Measurements from ENCODE around the gene PPP1R17.

PPP1R17 gene

DNA sequence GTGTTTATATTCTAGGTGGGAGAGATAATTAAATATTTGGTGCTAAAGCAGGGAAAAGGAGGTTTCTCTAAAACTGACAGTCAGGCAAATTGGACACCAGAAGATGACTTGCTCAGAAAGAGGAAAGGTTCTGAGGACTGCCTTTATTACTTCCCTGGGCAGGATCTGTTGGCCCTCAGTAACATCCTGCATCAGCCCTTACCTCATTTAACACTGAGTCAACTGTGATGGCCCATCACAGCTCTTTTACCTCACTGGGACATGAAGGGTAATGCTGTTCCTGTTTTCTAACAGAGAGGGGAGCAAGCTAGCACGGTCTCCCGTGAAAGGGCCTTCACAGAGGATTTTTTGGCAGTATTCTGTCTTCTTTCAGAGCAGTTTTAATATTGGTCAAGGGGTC lies 12.0 kb downstream of the PPP1R17 start:
- DNase-seq (ENCODE audit: low read depth, low spot score): no peak

DNA sequence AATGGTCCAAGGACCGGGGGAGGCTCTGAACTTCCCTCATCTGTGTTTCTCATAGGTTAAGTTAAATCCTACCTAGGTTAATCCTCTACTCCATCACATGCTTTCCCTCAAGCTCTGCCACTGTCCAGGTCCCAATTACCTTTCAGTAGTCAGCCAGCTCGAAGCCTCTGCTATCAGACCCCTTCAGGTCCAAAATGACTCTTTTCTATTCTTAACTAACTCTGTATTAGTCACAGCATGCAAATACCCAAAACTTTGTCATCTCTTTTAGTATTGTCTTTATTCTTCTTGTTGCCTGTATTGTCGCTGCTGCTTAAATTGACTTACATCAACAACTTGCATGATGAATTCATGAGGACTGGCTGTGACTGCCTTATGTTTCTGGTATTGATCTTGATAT lies 15.3 kb downstream of the PPP1R17 start:
- DNase-seq (ENCODE audit: low read depth, low spot score): no peak

DNA sequence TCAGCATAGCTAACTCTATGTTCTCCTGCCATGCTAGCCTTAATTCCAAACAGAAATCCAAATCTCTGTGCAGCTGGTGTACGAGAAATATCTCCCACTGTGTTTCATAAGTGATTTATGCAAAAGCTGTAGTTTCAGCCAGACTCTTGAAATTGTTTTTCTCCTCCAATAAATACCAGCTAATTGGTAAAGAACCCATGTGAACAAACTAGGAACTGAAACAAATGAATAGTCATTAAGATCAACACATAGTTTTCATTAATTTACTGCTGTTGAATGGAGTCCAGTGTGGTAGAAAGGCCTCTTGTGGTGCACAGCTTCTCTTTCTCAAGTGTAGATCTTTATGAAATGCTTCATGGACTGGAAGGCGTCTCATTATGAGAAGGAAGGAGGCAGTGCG lies 18.4 kb downstream of the PPP1R17 start:
- DNase-seq (ENCODE audit: low read depth, low spot score): no peak

DNA sequence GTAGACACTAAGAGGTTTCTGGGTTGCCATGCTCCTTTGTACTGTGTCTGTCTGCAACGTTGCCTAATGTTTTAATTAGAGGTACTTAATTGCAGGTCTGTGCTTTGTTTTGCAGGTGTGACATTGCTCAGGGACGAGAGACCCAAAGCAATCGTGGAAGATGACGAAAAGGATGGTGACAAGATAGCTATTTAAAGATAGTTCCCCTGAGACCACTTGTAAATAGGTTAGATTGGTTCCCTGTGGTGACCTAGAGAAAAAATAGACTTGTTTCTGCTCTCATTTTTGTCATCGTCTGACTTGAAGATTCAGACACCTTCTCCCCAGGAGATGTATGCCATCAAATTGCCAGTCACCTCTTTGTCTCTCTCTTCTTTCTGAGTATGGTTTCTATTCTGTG lies 20.1 kb downstream of the PPP1R17 start:
- DNase-seq (ENCODE audit: low read depth, low spot score): no peak

DNA sequence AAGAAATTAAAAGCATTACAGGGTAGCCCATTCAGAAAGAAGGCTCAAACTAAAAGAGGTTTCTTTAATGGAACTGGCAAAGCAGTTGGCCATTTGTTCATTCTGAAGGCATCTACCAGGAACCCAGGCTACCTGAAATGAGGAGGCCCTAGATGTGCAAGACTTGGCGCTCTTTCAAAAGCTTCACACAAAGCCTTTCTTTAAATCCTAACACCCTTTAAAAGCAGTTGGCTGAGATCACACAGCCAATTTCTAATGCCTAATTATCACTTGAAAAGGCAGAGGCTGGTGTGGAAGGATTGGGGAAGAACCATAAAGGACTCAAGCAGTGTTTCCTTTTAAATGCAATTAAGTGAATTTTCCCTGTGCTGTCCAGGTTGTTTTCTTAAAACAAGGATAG lies 23.2 kb downstream of the PPP1R17 start:
- DNase-seq (ENCODE audit: low read depth, low spot score): no peak

DNA sequence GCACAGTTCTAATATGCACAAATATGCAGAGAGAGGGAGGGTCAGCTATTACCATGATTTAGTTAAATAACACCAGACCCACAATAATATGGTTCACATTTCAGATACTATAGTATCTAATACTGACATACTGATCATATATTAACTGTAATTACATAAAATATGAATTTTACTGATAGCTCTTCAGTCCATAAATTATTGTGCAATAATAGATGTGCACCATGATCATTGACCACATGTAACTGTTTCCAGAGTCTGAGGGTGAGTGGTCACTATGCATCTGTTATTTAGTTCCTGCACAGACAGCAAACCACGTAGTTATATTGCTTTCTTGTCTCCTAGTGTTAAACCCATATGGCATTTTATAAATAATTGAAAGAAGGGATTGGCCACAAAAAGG lies 29.3 kb downstream of the PPP1R17 start:
- no peak for DNase-seq (ENCODE audit: low read depth, low spot score)

DNA sequence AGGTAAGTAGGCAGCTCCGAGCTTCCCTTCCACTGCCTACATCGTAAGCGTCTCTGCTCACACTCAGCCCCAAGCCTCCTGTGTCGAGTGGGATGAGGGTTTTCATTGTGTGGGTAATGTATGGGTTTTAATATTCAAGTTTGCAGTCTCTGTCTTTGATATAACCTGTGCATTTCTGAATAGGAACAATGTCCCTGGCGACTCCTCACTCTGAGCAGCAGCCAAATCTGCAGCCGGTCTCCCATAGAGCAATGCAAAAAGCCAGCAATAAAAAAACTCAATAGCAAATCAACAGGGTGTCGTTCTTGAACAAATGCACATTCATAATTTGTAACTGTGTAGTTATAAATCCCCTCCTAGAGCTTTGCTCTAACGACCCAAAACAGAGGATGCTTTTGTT lies 33.4 kb downstream of the PPP1R17 start:
- no peak for DNase-seq (ENCODE audit: low read depth, low spot score)

DNA sequence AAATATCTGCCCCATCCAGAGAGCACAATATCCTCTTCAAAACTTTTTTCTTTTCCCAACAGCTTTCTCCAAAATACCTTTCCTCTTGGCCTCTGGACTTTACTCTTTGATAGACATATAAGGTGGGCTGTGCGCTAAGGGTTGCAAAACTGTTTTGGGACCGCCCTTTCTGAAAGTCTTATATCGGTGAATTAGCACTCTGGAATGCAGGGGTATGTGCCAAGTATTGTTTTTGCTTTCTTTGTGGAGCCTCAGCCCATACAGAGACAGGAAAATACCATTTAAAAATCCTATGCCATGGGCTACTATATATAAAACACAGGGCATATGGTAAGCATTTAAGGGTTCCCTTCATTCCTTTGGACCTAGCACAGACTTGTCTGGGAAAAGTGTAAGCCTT lies 37.7 kb downstream of the PPP1R17 start:
- DNase-seq (ENCODE audit: low read depth, low spot score): no peak

DNA sequence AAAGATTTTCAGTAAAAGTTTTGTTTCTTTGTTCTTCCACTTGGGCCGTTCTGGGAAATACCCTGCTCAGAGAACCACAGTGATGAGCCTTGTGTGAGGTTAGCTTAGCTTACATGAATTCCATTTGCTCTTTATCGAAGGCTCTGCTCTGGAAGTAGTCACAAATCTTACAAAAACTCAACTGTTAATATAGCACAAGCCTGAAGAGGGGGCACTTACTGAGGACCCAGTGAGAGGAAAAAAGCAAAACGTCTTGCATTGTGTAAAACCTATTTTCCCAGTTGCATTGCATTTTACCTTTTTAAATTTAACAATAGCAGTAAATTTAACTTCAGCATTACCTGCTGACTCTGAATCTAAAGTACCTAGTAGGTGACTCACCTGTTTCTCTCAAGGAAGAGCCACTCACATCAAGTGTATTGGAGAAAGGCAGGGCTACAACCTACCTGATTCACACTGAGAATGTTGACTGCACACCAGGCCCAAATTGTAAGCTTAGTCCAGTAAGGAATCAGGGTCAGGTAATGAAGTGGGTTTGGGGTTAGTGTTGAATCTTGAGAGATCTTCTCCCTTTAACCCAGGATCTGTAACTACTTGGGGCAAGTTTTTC lies 42.3 kb downstream of the PPP1R17 start:
- no peak for DNase-seq (ENCODE audit: low read depth, low spot score)

DNA sequence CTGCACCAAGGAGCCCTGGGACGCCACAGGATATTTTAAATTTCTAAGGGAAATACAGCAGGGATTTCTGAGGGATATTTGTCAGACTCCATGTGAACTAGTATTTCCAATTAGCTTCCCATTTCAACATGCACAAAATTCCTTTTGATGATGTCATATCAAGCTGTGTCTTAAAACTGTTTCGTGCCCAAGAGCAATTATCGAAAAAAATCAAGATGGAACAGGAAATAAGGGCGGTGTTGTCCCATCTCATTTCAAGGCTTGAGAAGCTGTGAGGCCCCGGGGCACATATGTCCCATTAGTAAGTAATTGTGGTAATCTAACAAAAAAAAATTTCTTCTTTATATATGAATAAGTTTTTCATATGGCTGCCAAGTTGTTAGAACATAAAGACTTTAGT lies 47.4 kb downstream of the PPP1R17 start:
- no peak for DNase-seq (ENCODE audit: low read depth, low spot score)

DNA sequence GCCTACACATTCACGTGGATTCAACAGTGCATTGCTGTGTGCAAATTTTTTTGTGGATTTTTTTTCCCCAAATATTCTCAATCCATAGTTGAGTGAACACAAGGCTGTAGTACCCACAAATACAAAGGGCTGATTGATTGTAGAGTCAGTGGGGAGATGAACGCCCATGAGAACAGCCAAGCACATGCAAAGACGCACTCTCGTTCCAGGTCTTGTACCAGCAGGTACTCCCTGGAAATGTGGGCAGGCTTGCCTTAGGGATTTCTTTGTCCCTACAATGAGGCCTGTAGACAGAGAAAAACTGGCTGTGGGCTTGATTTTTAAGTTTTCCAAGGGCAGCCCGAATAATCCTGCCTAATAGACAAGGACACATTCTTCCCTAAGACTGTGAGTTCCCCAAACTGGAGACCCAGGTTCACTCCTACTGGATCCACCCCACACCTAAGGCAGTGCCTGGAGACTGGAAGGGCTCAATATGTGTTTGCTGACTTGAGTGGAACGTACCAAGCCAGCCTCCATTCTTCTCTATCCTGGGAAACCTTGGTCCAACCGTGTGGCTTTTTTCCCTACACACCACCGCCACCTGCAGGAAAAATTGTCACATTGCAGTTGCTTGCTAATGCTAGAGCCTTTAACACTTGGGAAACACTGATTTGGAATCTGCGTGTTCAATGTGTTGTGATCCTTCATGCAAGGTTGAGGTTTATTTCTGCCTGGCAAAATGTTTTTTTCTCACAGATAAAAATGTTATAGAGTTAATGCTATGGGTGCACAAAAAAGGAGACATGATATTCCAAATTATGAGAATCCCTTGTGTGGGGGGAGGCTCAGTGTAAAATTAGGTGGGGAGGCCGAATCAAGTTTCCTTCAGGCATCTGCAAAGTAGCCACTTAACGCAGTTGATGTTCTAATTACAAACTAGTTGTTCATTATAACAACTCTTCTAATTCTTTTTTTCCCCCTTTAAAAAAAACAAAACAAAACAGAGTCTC lies 49.3 kb downstream of the PPP1R17 start:
- no peak for DNase-seq (ENCODE audit: low read depth, low spot score)

DNA sequence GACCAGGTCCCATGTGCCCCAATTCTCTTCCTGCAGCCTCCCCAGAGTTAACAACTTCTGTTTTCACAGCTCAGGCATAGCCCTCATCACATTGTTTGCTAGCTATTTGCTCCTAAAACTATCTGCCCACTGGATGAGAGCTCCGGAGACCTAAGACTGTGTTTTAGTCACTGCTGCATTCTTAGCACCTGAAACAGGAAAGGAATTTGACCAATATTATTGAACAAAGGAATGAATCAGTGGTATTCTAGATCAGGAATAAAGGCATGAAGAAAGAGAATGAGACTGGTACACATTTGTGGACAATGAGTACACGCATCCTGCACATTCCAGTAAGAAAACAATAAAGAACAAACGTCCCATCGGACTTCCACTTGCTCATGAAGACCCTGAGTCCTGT lies 54.8 kb downstream of the PPP1R17 start:
- DNase-seq (ENCODE audit: low read depth, low spot score): no peak

DNA sequence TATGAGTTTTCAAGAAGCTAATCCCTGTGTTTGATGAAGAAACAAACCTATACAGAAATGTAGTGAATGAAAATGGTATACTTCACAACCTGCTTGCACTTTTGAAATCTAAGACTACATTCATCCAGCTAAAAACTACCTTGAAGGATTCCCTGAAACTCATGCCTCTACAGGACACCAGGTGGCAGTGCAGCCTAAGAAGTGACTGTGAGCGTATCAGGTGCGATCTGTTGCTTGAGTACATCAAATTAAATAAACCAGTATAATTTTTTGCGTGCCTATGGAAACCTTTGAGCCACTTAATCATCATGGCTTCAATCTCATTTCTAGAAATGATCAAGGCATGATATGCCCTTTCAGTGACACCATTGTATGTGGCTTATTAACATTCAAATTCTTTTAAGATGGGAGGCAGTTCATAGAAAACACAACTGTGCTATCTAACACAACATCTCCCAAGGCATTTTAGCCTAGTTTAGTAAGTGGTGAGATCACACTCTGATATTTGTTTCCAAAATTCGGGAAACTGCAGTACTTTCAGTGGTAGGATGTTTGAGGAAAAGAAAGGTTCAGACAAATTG lies 57.4 kb downstream of the PPP1R17 start:
- no peak for DNase-seq (ENCODE audit: low read depth, low spot score)

DNA sequence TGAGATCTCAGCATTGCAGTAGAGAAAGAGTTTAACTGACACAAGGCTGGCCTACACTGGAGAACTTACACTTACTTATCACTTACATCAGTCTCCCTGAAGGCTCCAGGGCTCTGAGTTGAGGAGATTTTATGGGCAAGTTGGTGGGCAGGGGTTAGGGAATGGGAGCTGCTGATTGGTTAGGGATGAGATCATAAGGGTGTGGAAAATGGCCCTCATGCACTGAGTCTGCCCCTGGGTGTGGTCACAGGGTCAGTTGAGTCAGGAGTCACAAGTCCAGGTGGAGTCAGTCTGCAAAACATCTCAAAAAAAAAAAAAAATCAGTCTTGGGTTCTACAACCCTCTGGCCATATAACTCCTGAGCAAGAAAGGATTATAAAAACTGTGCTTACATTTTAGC lies 60.5 kb downstream of the PPP1R17 start:
- no peak for DNase-seq (ENCODE audit: low read depth, low spot score)

DNA sequence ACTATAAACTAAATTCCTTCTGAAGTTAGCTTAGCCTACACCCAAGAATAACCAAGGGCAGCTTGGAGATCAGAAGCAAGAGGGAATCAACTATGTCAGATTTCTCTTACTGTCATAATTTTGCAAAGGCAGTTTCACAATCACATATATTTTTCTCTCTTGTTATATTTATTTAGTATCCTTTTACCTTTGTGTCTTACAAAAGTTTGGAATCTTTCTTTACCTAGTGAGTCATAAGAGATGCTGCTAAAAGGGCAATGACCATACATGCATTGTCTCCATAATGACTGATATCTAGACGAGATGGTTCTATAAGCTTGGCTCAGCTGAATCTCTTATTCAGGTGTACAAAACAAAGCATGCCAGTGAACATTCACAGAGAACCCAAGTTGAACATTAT lies 61.1 kb downstream of the PPP1R17 start:
- DNase-seq (ENCODE audit: low read depth, low spot score): no peak

DNA sequence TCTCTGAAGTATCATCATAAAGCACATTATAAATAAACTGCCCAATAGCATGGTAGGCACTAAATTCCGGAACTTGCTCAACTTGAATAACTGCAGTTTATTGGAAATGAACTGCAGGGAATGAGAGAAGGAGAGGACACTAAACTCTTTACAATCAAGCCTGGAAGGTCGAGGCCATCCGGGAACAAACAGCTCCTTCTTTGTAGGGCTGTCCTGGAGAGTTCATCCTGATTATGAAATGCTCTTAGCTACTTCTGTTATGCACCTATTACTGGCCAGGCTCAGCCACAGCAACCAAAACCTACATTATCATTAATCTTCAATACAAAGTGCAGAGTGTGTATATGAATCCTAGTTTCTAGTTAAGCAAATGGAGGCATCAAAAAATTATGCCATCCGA lies 64.7 kb downstream of the PPP1R17 start:
- no peak for DNase-seq (ENCODE audit: low read depth, low spot score)

Data from activated naive CD8-positive, alpha-beta T cell treated with anti-CD3 and anti-CD28 coated beads, Interleukin-2, amount 50 U/mL, for 16 hours (primary cell).